ENCODE data around the gene KRT75. TPM values are rescaled to one million over a fixed set of nuclear protein-coding genes. Genes with fewer than 3 reads are reported as not detected.

Gene KRT75
- total RNA-seq, 6 experiments from 2014 or later = not detected

DNA sequence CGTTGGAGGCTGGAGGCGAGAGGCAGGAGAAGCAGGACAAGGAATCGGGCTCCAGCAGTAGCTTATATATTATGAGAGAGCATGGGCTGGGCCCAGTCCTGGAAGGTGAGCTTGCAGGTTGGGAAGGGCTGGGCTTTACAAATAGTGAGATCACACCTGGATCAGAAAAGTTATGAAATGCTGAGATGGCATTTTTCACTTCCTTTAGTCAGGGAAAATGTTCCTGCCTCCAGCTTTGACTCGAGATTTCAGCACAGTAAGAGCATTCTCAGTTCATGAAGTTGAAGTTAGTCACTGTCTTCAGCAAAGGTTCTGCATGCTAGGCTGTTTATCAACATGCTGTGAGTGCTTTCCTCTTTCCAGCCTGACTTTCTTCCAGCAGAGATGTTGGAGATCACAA, 39.6 kb upstream of the KRT75 start, which contains the start of gene KRT6C:
Gene KRT6C, minus strand, starts transcription at position 38 of the 400 bp plus-strand sequence. CDS start 68 bp downstream, outside the sequence.
- TF ChIP-seq POLR2A (IDR thresholded peaks at IDR 0.05) (no peak), CTCF (IDR thresholded peaks at IDR 0.05) (no peak)
- Histone ChIP-seq H3K36me3 (no peaks in the 10 kb centered on the region), H3K4me3 (no peak within 1 kb of the TSS), H3K27me3 (no peaks in the 10 kb centered on the region), H3K27ac (no peak within 1 kb of the TSS), H3K4me1 (no peaks in the 10 kb centered on the region), H3K9me3 (no peaks in the 10 kb centered on the region)
- no peak for DNase-seq
- intact Hi-C loops (cut with DNase I) = no loop called here
- no peak for ATAC-seq
- WGBS (ENCODE audit: insufficient coverage, low coverage, low lambda C conversion rate, missing lambda C conversion rate) = 67% methylated on average over 1 of the region's 4 CpGs

DNA sequence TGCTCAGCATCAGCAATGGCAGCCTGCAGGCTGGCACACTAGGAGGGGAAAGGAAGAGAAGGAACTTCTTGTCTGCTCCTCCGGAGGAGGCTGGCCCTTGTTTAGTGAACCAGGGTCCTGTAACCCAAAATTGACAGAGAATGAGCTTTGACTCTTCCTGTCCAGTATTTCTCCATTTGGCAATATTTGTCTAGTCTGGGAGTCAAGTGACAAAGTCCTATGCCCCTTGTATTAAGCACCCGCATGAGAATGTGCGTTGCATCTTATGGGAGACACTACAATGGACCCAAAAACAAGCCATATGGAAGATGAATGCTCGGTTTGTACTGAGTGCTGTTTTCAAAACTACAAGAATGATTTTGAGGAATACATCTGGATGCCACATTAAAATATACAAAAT, 35.7 kb upstream of the KRT75 start:
- DNase-seq (no peak), ATAC-seq (peak in 1 of 4 donors; percentile 28)
- Histone ChIP-seq H3K36me3 (no peaks in the 10 kb centered on the region), H3K27me3 (no peaks in the 10 kb centered on the region), H3K9me3 (no peaks in the 10 kb centered on the region), H3K4me1 (no peaks in the 10 kb centered on the region), H3K4me3 (no peak overlapping the region), H3K27ac (no peak overlapping the region)
- 35% methylated on average over 4 of the region's 4 CpGs for WGBS (ENCODE audit: insufficient coverage, low coverage, low lambda C conversion rate, missing lambda C conversion rate)
- TF ChIP-seq CTCF (IDR thresholded peaks at IDR 0.05) (no peak), POLR2A (IDR thresholded peaks at IDR 0.05) (no peak)
- intact Hi-C loops (cut with DNase I) = no loop called here

DNA sequence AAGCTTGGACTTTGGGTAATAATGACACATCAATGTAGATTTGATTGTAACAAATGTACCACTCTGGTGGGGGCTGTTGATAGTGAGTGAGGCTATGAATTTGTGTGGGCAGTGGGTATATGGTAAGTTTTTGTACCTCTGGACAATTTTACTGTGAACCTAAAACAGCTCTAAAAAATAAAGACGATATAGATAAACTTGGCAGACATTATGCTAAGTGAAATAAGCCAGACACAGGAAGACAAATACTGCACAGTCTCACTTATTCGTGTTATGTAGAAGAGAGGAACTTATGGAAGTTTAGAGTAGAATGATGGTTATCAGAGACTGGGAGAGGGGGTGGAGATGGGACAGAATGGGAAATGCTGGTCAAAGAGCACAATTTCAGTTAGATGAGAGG, 30.7 kb upstream of the KRT75 start:
- intact Hi-C loops (cut with DNase I) = no loop called here
- DNase-seq = no peak
- WGBS (ENCODE audit: insufficient coverage, low coverage, low lambda C conversion rate, missing lambda C conversion rate) = 45% methylated on average over 2 of the region's 2 CpGs
- no peaks in the 10 kb centered on the region for H3K27me3 ChIP-seq
- H3K27ac ChIP-seq = no peak overlapping the region
- TF ChIP-seq CTCF (IDR thresholded peaks at IDR 0.05) = no peak
- TF ChIP-seq POLR2A (IDR thresholded peaks at IDR 0.05) = no peak
- ATAC-seq = no peak
- no peak overlapping the region for H3K4me3 ChIP-seq
- no peaks in the 10 kb centered on the region for H3K36me3 ChIP-seq
- H3K4me1 ChIP-seq = no peaks in the 10 kb centered on the region
- H3K9me3 ChIP-seq = no peaks in the 10 kb centered on the region

GRCh38 chr12:52461693-52462092, 27.5 kb upstream of the KRT75 start:
- no peaks in the 10 kb centered on the region for H3K27me3 ChIP-seq
- no peaks in the 10 kb centered on the region for H3K4me1 ChIP-seq
- no peak for DNase-seq
- H3K36me3 ChIP-seq = no peaks in the 10 kb centered on the region
- H3K27ac ChIP-seq = no peak overlapping the region
- TF ChIP-seq POLR2A (IDR thresholded peaks at IDR 0.05) = no peak
- TF ChIP-seq CTCF (IDR thresholded peaks at IDR 0.05) = no peak
- no peaks in the 10 kb centered on the region for H3K9me3 ChIP-seq
- intact Hi-C loops (cut with DNase I) = no loop called here
- no peak for ATAC-seq
- H3K4me3 ChIP-seq = no peak overlapping the region
- WGBS (ENCODE audit: insufficient coverage, low coverage, low lambda C conversion rate, missing lambda C conversion rate) = 55% methylated on average over 4 of the region's 5 CpGs

GRCh38 chr12:52458861-52459260, 24.7 kb upstream of the KRT75 start:
- no peak overlapping the region for H3K4me3 ChIP-seq
- DNase-seq (no peak), ATAC-seq (no peak)
- H3K36me3 ChIP-seq = no peaks in the 10 kb centered on the region
- no peaks in the 10 kb centered on the region for H3K9me3 ChIP-seq
- no peak overlapping the region for H3K27ac ChIP-seq
- TF ChIP-seq POLR2A (IDR thresholded peaks at IDR 0.05) (no peak), CTCF (IDR thresholded peaks at IDR 0.05) (no peak)
- intact Hi-C loops (cut with DNase I) = no loop called here
- no peaks in the 10 kb centered on the region for H3K4me1 ChIP-seq
- 76% methylated on average over 5 of the region's 5 CpGs for WGBS (ENCODE audit: insufficient coverage, low coverage, low lambda C conversion rate, missing lambda C conversion rate)
- H3K27me3 ChIP-seq = no peaks in the 10 kb centered on the region

Data from right lobe of liver (tissue), 6 donors.